HTERT RPE-1 (cell line): ENCODE results near the gene CACNA1D.
"Not testable (repeated sequence)": the region's sequence is repeated elsewhere in the genome, so short reads cannot be mapped to it uniquely, and the experiment has no call there.

Source experiments
- in situ Hi-C: fragments of 300-500 bp; cut with MboI; formaldehyde crosslinking; loops from 4 replicates; pipeline ENCODE4 v1.14.3; 2020; ENCODE audit warnings: low sequenced_read_pairs

Gene CACNA1D

GRCh38 chr3:53646723-53647122 lies 152.3 kb downstream of the CACNA1D start:
- in situ Hi-C loops, result no loop called here

GRCh38 chr3:53649816-53650215 lies 155.4 kb downstream of the CACNA1D start:
- in situ Hi-C loops, result no loop called here

DNA sequence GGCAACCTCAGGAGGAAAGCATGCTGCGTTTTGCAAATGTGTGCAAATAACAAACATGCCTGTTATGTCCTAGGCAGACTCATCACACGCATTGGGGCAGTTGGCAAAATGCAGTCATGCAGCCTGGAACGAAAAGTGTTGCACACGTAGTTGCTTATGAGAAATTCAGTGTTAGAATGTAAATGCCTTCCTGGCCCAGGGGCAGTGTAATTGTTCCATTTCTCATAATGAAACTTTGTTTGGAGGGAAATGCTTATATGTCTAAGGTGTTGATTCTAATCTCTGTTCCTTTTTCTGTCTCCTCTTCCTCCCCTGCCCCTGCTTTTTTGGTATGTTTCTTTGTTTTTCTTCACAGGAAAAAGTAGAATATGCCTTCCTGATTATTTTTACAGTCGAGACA lies 156.0 kb downstream of the CACNA1D start:
- in situ Hi-C loops, result no loop called here

DNA sequence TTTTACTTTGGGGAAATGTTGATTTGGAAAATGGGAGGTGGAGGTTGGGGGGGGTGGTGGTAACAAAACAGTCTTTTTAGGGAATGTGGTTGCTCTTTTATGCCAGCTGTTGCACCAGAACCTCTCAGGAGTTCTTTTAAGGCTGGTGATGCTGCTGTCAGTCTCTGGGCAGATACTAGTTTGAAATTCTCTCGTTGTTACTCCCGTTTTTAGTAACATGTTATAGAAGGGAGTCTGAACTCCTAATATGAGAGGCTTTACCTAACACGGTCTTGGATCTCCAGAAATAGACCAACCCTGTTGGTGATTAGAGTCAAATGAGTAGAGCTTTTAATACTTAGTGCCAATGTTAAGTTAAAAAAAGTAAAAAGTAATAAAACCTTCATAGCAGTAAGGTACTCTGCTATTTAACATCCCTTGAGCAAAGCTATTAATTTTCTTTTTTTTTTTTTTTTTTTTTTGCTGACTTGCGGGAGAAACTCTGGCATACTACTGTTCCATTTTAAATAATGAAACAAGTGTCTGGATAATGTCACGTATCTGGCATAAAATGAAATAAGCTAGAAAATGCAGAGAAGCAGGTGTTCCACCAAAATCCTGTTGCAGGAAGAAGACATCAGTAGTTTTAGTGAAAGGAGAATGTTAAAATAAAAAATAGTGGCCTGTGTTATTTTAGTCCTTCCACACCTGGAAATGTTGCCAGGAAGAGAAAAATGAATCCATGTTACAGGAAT lies 156.7 kb downstream of the CACNA1D start:
- in situ Hi-C loops, result no loop called here

GRCh38 chr3:53651927-53652326 lies 157.5 kb downstream of the CACNA1D start:
- in situ Hi-C loops, result no loop called here

- in situ Hi-C loops, result no loop called here
Measured at GRCh38 chr3:53657651-53658050, 163.2 kb downstream of the CACNA1D start.

GRCh38 chr3:53658613-53659193 lies 164.3 kb downstream of the CACNA1D start:
- in situ Hi-C loops, result no loop called here

GRCh38 chr3:53659996-53660395 lies 165.6 kb downstream of the CACNA1D start:
- in situ Hi-C loops, result no loop called here

- in situ Hi-C loops, result no loop called here
Measured at GRCh38 chr3:53661480-53661879, 167.1 kb downstream of the CACNA1D start.

- in situ Hi-C loops, result not testable (repeated sequence)
Measured at GRCh38 chr3:53664812-53665211, 170.4 kb downstream of the CACNA1D start.

DNA sequence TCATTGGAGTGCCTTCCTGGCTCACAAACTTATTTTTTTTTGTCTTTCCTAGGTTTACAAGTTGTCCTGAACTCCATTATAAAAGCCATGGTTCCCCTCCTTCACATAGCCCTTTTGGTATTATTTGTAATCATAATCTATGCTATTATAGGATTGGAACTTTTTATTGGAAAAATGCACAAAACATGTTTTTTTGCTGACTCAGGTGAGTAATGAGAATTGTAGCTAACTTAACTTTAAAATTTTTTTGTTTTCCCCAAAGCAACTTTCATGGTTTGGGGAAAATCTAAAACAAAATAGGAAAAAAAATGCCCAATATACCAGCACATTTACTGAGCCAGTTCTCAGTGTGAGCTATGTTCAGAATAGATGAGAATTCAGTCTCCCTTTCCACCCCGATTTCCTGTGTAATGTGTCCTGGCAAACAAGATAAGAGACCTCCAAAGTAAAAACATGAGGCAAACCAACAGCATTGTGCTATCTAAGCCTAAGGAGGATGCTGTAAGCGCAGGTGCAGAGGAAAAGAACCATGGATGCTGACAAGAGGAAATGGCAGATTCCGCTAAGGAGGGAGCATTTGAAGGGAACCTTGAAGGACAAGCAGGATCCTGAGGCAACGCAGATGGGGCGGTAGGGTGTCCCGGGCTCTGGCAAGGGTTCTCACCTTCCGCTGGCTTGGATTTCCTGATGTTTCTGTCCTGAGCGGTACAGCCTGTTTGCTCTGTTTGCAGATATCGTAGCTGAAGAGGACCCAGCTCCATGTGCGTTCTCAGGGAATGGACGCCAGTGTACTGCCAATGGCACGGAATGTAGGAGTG lies 171.4 kb downstream of the CACNA1D start:
- in situ Hi-C loops, result no loop called here

DNA sequence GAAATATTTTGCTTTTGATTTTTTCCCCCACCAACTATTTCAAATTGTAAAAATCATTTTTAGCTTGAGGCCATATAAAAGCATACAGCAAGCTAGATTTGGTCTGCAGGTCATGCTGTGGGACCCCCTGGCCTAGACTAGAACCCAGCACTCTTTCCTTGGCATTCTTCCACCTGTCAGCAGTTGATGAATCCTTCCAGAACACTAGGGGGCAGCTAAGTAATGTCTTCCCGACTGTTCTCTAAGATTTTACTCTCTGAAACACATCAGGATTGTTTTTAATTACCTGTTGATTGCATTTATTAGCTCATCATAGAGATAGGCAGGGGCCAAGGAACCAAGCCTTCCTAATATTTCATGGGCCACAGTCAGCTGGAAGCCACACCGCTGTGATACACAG lies 174.5 kb downstream of the CACNA1D start:
- in situ Hi-C loops, result no loop called here

DNA sequence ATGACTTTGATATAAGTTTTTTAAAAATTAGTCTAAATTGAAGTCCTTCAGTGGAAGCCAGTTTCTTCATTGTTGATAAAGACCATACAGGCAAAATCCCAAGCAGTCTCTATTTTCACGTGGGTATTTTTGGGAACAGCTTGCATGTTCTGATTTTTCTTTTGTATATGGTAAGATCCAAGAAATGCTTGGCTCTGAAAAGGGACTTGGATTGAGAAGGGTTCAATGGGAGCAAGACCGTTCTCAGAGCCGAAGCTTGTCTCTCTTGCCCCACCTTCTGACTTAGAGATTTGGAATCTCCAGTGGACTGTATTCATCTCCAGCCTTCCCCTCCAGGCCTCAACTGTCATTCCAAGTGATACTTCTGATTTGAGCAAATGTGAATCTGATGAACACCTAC lies 176.3 kb downstream of the CACNA1D start:
- in situ Hi-C loops, result no loop called here

DNA sequence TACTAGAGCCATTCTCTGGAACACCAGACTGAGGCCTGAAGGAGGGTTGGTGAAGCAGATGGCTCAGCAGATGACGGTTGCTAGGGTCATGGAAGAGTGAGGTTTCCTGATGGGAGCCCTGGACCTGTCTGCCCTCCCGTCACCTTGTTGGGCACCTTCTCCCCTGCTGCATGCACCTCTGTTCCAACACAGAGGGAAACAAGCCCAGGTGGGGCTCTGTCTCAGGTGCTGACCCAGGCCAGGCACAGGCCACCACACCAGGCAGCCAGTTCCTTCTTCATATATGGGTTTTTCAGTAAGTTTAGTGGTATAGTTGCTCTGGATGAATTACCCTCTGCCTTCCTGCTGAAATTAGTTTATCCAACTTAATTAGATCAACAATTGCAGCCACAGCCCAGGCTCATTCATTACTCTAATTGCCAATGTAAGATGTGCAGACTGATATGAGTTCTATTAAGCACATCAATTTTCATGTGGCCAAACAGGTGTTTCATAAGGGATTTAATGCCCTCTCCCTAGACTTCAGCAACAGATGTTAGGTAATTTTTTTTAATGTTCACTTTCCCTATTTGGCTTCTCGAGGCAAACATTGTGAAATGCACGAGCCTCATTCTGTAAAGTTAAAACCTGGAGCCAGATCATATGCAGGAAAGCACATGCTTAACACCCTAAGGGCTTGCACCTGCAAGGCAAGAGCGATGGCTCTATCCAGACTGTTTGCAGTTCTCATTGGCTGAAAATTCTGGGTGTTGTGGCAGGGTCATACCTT lies 177.0 kb downstream of the CACNA1D start:
- in situ Hi-C loops, result no loop called here

DNA sequence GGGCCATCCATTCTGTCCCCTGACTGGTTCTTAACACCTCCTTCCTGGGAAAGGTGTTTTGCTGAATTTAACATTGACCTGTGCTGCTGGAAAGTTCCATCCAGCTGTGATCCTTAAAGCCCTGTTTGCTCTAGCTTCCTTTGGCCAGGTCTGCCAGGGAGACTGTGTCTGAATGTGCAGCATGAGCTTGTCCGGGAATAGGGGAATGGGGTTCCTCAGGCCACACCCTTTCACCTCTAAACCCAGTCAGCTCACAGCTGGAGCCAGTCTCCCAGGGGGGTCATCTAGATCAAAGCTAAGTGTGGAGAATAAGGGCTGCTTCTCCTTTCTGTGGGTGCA lies 177.5 kb downstream of the CACNA1D start:
- in situ Hi-C loops, result no loop called here

DNA sequence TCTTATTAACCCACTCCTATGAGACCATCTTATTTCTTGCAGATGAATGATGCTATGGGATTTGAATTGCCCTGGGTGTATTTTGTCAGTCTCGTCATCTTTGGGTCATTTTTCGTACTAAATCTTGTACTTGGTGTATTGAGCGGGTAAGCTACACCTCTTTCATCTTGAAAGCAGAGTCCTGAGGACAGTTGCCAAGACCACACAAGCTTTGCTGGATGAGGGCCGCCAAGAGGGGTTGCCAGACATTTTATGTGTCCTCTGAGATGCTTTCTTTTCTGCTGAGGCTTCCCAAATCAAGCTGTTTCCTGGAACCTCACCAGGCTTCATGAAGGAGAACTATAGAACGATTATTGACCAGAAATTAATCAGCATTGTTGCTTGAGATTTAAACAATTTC lies 178.6 kb downstream of the CACNA1D start:
- in situ Hi-C loops, result no loop called here

- in situ Hi-C loops, result no loop called here
Measured at GRCh38 chr3:53673722-53674350, 179.4 kb downstream of the CACNA1D start.

- in situ Hi-C loops, result no loop called here
Measured at GRCh38 chr3:53674582-53674981, 180.2 kb downstream of the CACNA1D start.

DNA sequence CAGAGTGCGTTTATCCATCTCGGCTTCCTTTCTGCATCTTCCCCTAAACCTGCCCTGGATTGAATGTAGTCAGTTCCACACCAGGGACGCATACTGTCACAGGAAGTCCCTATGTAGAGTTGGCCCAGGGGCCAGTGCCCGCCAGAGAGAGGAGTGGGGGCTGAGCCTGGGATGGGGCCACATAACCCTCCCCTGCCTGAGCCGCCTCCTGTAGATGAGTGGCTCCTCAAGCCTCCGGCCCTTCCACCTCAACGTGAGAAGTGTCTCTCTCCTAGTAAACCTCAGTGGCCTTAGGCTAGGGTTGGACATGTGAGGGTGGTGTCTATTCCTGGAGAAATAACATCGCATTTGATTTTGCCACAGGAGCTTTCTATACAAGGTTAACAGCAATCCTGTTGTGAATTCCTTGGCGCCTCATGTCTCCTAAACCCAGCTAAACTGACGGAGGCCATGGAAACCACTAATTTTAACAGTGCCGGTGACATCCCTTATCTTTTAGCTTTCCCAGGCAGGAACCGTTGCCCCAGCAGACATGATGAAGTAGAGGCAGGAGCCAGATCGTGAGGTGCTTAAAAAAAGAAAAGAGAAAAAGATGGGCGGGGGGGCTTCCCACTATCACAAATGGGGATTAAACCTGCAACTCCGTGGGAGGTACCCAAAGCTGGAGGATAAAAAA lies 180.7 kb downstream of the CACNA1D start:
- in situ Hi-C loops, result no loop called here

GRCh38 chr3:53675942-53676341 lies 181.5 kb downstream of the CACNA1D start:
- in situ Hi-C loops, result no loop called here
